H1 (cell line): Measurements from ENCODE around the gene CCDC138.

Experiments
- POLR2A ChIP-seq, 2 experiments: IDR thresholded peaks; 1 replicate in 1 of 2; 2 replicates in 1 of 2; pipeline ENCODE4 v1.6.1; 2011; ENCODE audit warnings: low read depth in 2 of 2, low read length in 2 of 2, mild to moderate bottlenecking in 2 of 2; ENCODE audit errors: control extremely low read depth in 1 of 2
- RNF2 ChIP-seq: fragments of 200-900, 300-1000 bp; sonication (generic); IDR thresholded peaks from 2 replicates; pipeline ENCODE4 v1.7.1; 2016; ENCODE audit warnings: borderline replicate concordance, low read depth, mild to moderate bottlenecking, antibody characterized with exemption, low read length; ENCODE audit not compliant: poor library complexity, severe bottlenecking; ENCODE audit errors: missing control alignments
- TAF1 ChIP-seq: IDR thresholded peaks from 2 replicates; pipeline ENCODE4 v1.6.1; 2011; ENCODE audit warnings: mild to moderate bottlenecking, low read depth, low read length
- YY1 ChIP-seq: IDR thresholded peaks from 2 replicates; pipeline ENCODE4 v1.6.1; 2011; ENCODE audit warnings: low read depth, mild to moderate bottlenecking, low read length
- TF ChIP-seq, protein P1 (sequence below), 3 experiments: IDR thresholded peaks; 1 replicate in 2 of 3; 2 replicates in 1 of 3; pipeline versions ENCODE4 v1.5.1 to v1.6.1; 2011; ENCODE audit warnings: low read length in 3 of 3, mild to moderate bottlenecking in 3 of 3, inconsistent platforms in 2 of 3, low read depth in 1 of 3, moderate library complexity in 1 of 3; ENCODE audit not compliant: insufficient read depth in 1 of 3; ENCODE audit errors: control extremely low read depth in 1 of 3

GRCh38 chr2:108829578-108830310, 43.2 kb downstream of the CCDC138 start:
- TF ChIP-seq POLR2A (IDR thresholded peaks at IDR 0.05; ENCODE audit: control extremely low read depth in 1 of 2, low read depth in 2 of 2, low read length in 2 of 2) (no peak), RNF2 (no peak), TAF1 (no peak), YY1 (no peak)
- TF ChIP-seq, protein P1, sequence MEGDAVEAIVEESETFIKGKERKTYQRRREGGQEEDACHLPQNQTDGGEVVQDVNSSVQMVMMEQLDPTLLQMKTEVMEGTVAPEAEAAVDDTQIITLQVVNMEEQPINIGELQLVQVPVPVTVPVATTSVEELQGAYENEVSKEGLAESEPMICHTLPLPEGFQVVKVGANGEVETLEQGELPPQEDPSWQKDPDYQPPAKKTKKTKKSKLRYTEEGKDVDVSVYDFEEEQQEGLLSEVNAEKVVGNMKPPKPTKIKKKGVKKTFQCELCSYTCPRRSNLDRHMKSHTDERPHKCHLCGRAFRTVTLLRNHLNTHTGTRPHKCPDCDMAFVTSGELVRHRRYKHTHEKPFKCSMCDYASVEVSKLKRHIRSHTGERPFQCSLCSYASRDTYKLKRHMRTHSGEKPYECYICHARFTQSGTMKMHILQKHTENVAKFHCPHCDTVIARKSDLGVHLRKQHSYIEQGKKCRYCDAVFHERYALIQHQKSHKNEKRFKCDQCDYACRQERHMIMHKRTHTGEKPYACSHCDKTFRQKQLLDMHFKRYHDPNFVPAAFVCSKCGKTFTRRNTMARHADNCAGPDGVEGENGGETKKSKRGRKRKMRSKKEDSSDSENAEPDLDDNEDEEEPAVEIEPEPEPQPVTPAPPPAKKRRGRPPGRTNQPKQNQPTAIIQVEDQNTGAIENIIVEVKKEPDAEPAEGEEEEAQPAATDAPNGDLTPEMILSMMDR (IDR thresholded peaks at IDR 0.05; ENCODE audit: control extremely low read depth in 1 of 3, insufficient read depth in 1 of 3, low read depth in 1 of 3, low read length in 3 of 3), result no peak
